ENCODE measurements around the gene MRC2. TPM values are rescaled to one million over a fixed set of nuclear protein-coding genes. Genes with fewer than 3 reads are reported as not detected.

The MRC2 gene
- total RNA-seq, 1 experiment from 2014 or later, result 7.6 TPM

- in situ Hi-C loops (cut with HindIII; ENCODE audit: low pct_unique_long_range_greater_than_20kb, low sequenced_read_pairs), result no loop called here
- peak; percentile 62 for DNase-seq (ENCODE audit: low read depth, low spot score)
These were observed 92.8 kb downstream of the MRC2 start for GRCh38 chr17:62720126-62720850.

- DNase-seq (ENCODE audit: low read depth, low spot score), result no peak
- in situ Hi-C loops (cut with HindIII; ENCODE audit: low pct_unique_long_range_greater_than_20kb, low sequenced_read_pairs), result no loop called here
These were observed 95.2 kb downstream of the MRC2 start for GRCh38 chr17:62722625-62723024.

- DNase-seq (ENCODE audit: low read depth, low spot score), result peak; percentile 51
- in situ Hi-C loops (cut with HindIII; ENCODE audit: low pct_unique_long_range_greater_than_20kb, low sequenced_read_pairs), result no loop called here
These were observed 96.4 kb downstream of the MRC2 start for GRCh38 chr17:62723842-62724241.

GRCh38 chr17:62724398-62725146 is 97.1 kb downstream of the MRC2 start:
- in situ Hi-C loops (cut with HindIII; ENCODE audit: low pct_unique_long_range_greater_than_20kb, low sequenced_read_pairs), result no loop called here
- DNase-seq (ENCODE audit: low read depth, low spot score), result no peak

GRCh38 chr17:62725791-62726249 is 98.3 kb downstream of the MRC2 start:
- in situ Hi-C loops (cut with HindIII; ENCODE audit: low pct_unique_long_range_greater_than_20kb, low sequenced_read_pairs), result no loop called here
- no peak for DNase-seq (ENCODE audit: low read depth, low spot score)

- peak; percentile 47 for DNase-seq (ENCODE audit: low read depth, low spot score)
- in situ Hi-C loops (cut with HindIII; ENCODE audit: low pct_unique_long_range_greater_than_20kb, low sequenced_read_pairs), result no loop called here
These were observed 100.6 kb downstream of the MRC2 start for GRCh38 chr17:62727916-62728672.

- in situ Hi-C loops (cut with HindIII; ENCODE audit: low pct_unique_long_range_greater_than_20kb, low sequenced_read_pairs), result no loop called here
- DNase-seq (ENCODE audit: low read depth, low spot score), result no peak
These were observed 104.7 kb downstream of the MRC2 start for GRCh38 chr17:62732125-62732524.

- DNase-seq (ENCODE audit: low read depth, low spot score), result no peak
- in situ Hi-C loops (cut with HindIII; ENCODE audit: low pct_unique_long_range_greater_than_20kb, low sequenced_read_pairs), result no loop called here
These were observed 107.7 kb downstream of the MRC2 start for GRCh38 chr17:62735044-62735651.

GRCh38 chr17:62737513-62737912 is 110.0 kb downstream of the MRC2 start:
- in situ Hi-C loops (cut with HindIII; ENCODE audit: low pct_unique_long_range_greater_than_20kb, low sequenced_read_pairs), result no loop called here
- DNase-seq (ENCODE audit: low read depth, low spot score), result peak; percentile 72

- in situ Hi-C loops (cut with HindIII; ENCODE audit: low pct_unique_long_range_greater_than_20kb, low sequenced_read_pairs), result no loop called here
These were observed 110.8 kb downstream of the MRC2 start for GRCh38 chr17:62738281-62738680.

GRCh38 chr17:62739645-62740388 is 112.3 kb downstream of the MRC2 start:
- no peak for DNase-seq (ENCODE audit: low read depth, low spot score)
- in situ Hi-C loops (cut with HindIII; ENCODE audit: low pct_unique_long_range_greater_than_20kb, low sequenced_read_pairs), result no loop called here

More at GRCh38 chr17:62738281-62738680, 110.8 kb downstream of the MRC2 start:
- no peak for DNase-seq (ENCODE audit: low read depth, low spot score)

- DNase-seq (ENCODE audit: low read depth, low spot score), result no peak
- in situ Hi-C loops (cut with HindIII; ENCODE audit: low pct_unique_long_range_greater_than_20kb, low sequenced_read_pairs), result no loop called here
These were observed 113.8 kb downstream of the MRC2 start for GRCh38 chr17:62741290-62741689.

Small RNA genes within 50 kb of the gene (small RNA-seq; reads per million reads assigned to genes)
- gene RF00019 (0 reads per million in 2 experiments), gene RNU6-446P (0 reads per million in 2 experiments)

Other genes with a start within 250 kb of the MRC2 start
- gene EFCAB3, start 247.1 kb upstream of the MRC2 start, total RNA-seq (2014; rRNA removed; shearing (Covaris generic)), result not detected in 2 replicates
- gene METTL2A, start 203.8 kb upstream of the MRC2 start, total RNA-seq (2014; rRNA removed; shearing (Covaris generic)), result 41.3 and 43.7 TPM in 2 replicates
- gene TLK2, start 148.8 kb upstream of the MRC2 start, total RNA-seq (2014; rRNA removed; shearing (Covaris generic)), result 54.4 and 57.2 TPM in 2 replicates
- 0.03 TPM in 1 of 2 replicates, not detected in the other for gene MARCHF10, start 180.6 kb downstream of the MRC2 start, total RNA-seq (2014; rRNA removed; shearing (Covaris generic))